PC-3 (cell line): Measurements from ENCODE around the gene TRIM71. TPM values are rescaled to one million over a fixed set of nuclear protein-coding genes. Genes with fewer than 3 reads are reported as not detected.

Experiments used
- ATAC-seq: fragments of 200-7000 bp; cut with Tn5 transposase; 2 replicates; pipeline ENCODE4 v1.9.1; 2020; ENCODE audit warnings: mild to moderate bottlenecking, moderate library complexity
- BruUV-seq: library from RNA; stranded (reverse); fragments of 400-500 nt; replicated peaks from 2 replicates; lab custom pipeline; 2021; lab: Mats Ljungman, UMichigan
- CTCF ChIA-PET: fragments of 300-600 bp; sonication (Branson Sonifier 250); formaldehyde crosslinking; loops from one replicate; lab custom pipeline; 2022; ENCODE audit warnings: antibody characterized with exemption; lab: Charles Lee
- POLR2A ChIA-PET: fragments of 300-600 bp; sonication (Branson Sonifier 250); formaldehyde crosslinking; loops from one replicate; lab custom pipeline; 2022; ENCODE audit warnings: antibody characterized with exemption; ENCODE audit not compliant: unreplicated experiment; lab: Charles Lee
- DNase-seq: peaks from one replicate; pipeline ENCODE4 v3.0.0-alpha.2; 2015
- H2AFZ ChIP-seq: fragments of 300-600 bp; sonication (generic); 2 replicates; pipeline ENCODE4 v1.6.0; 2016; ENCODE audit warnings: antibody characterized with exemption, low read length
- H3F3A ChIP-seq: fragments of 300-600 bp; sonication (generic); one replicate; pipeline ENCODE4 v1.6.0; 2017; ENCODE audit warnings: antibody characterized with exemption, low read length, control low read depth, mild to moderate bottlenecking; ENCODE audit not compliant: unreplicated experiment
- H3K27ac ChIP-seq: fragments of 300-600 bp; sonication (generic); 2 replicates; pipeline ENCODE4 v1.5.1; 2016; ENCODE audit warnings: mild to moderate bottlenecking, low read length
- H3K27me3 ChIP-seq: fragments of 300-600 bp; sonication (generic); 2 replicates; pipeline ENCODE4 v1.6.1; 2016; ENCODE audit warnings: low read length, mixed read lengths
- H3K36me3 ChIP-seq: fragments of 300-600 bp; sonication (generic); 2 replicates; pipeline ENCODE4 v1.6.1; 2016; ENCODE audit warnings: low read depth, mixed run types, low read length, mixed read lengths
- H3K4me1 ChIP-seq: fragments of 300-600 bp; sonication (generic); 2 replicates; pipeline ENCODE4 v1.5.1; 2016; ENCODE audit warnings: low read length; ENCODE audit not compliant: insufficient read depth
- H3K4me2 ChIP-seq: fragments of 300-600 bp; sonication (generic); 2 replicates; pipeline ENCODE4 v1.6.0; 2016; ENCODE audit warnings: low read length
- H3K4me3 ChIP-seq: fragments of 300-600 bp; sonication (generic); 2 replicates; pipeline ENCODE4 v1.5.1; 2016; ENCODE audit warnings: mild to moderate bottlenecking, low read length, mixed read lengths
- H3K79me2 ChIP-seq: fragments of 300-600 bp; sonication (generic); 2 replicates; pipeline ENCODE4 v1.6.1; 2017; ENCODE audit warnings: low read length, mixed read lengths
- H3K9ac ChIP-seq: fragments of 300-600 bp; sonication (generic); 2 replicates; pipeline ENCODE4 v1.6.0; 2016; ENCODE audit warnings: mild to moderate bottlenecking, low read length
- H3K9me2 ChIP-seq: fragments of 300-600 bp; sonication (generic); replicated peaks from 2 replicates; pipeline ENCODE4 v1.6.1; 2016; ENCODE audit warnings: mixed run types, low read length, mixed read lengths
- H3K9me3 ChIP-seq: fragments of 300-600 bp; sonication (generic); 2 replicates; pipeline ENCODE4 v1.6.1; 2016; ENCODE audit warnings: low read length, mixed read lengths
- H4K20me1 ChIP-seq: fragments of 300-600 bp; sonication (generic); 2 replicates; pipeline ENCODE4 v1.6.1; 2016; ENCODE audit warnings: low read length, mixed read lengths
- CTCF ChIP-seq: fragments of 300-600 bp; sonication (generic); conservative IDR thresholded peaks from 2 replicates; pipeline ENCODE4 v1.5.1; 2017; ENCODE audit warnings: antibody characterized with exemption, low read depth, mild to moderate bottlenecking, low read length
- EZH2 ChIP-seq: fragments of 300-600 bp; sonication (generic); IDR thresholded peaks from one replicate; pipeline ENCODE4 v1.6.1; 2017; ENCODE audit warnings: antibody characterized with exemption, mild to moderate bottlenecking, low read length; ENCODE audit not compliant: unreplicated experiment
- EZH2phosphoT487 ChIP-seq: fragments of 300-600 bp; sonication (generic); IDR thresholded peaks from 2 replicates; pipeline ENCODE4 v1.6.1; 2018; ENCODE audit warnings: mild to moderate bottlenecking, antibody characterized with exemption, low read length, borderline replicate concordance
- intact Hi-C: fragments of 100-400 bp; cut with micrococcal nuclease; formaldehyde crosslinking; loops from 2 replicates; pipeline ENCODE4 v1.9.0; 2023
- total RNA-seq: library from RNA; depleted of rRNA; stranded (reverse); fragments of >200 nt; gene quantifications from 2 replicates; pipeline ENCODE4 v1.2.3, GENCODE V29; 2014

TRIM71 gene
- total RNA-seq, 1 experiment from 2014 or later, result 0.11 TPM

- no peaks in the 10 kb centered on the region for H3K9me3 ChIP-seq
- ATAC-seq, result no peak
- no peaks in the 10 kb centered on the region for H4K20me1 ChIP-seq
- POLR2A ChIA-PET, result no interaction called here
- no peaks in the 10 kb centered on the region for H3F3A ChIP-seq
- TF ChIP-seq CTCF (no peak), EZH2phosphoT487 (no peak), EZH2 (no peak)
- CTCF ChIA-PET, result no interaction called here
- intact Hi-C loops, result no loop called here
- BruUV-seq, result no TSS peak
- no peaks in the 10 kb centered on the region for H3K4me1 ChIP-seq
- no peaks in the 10 kb centered on the region for H3K27me3 ChIP-seq
- no peak overlapping the region for H3K4me2 ChIP-seq
- no peak overlapping the region for H2AFZ ChIP-seq
- H3K36me3 ChIP-seq, result no peaks in the 10 kb centered on the region
- no peak overlapping the region for H3K4me3 ChIP-seq
- no peak overlapping the region for H3K9ac ChIP-seq
- no peak overlapping the region for H3K27ac ChIP-seq
- DNase-seq, result no peak
- H3K9me2 ChIP-seq, result no peaks in the 10 kb centered on the region
- no peaks in the 10 kb centered on the region for H3K79me2 ChIP-seq
These were observed 93.2 kb downstream of the TRIM71 start for GRCh38 chr3:32910954-32911353.

DNA sequence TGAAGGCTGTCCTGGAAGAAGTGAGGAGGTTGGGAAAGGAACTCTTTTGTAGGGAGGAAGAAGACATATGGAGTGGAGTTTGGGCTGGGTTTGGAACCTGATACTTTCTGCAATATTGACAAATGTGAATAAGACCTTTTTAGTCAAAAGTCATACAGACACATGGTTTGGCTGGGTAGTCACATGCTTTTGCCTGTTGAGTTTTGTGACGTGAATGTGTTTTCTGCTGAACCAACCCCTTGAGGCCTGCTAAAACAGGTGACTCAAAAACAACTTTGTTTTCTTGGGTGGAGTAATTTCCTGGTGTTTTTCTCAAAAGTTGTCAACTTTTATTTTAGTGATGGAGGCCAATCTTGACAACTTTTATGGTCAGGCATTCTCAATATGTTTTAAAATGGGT lies 94.2 kb downstream of the TRIM71 start:
- H3F3A ChIP-seq, result no peaks in the 10 kb centered on the region
- ChIA-PET POLR2A (no interaction called here), CTCF (no interaction called here)
- H3K27ac ChIP-seq, result no peak overlapping the region
- no peak overlapping the region for H3K4me2 ChIP-seq
- H3K79me2 ChIP-seq, result no peaks in the 10 kb centered on the region
- no peaks in the 10 kb centered on the region for H3K4me1 ChIP-seq
- H3K9me2 ChIP-seq, result no peaks in the 10 kb centered on the region
- H3K9ac ChIP-seq, result no peak overlapping the region
- no peaks in the 10 kb centered on the region for H4K20me1 ChIP-seq
- BruUV-seq, result no TSS peak
- no peaks in the 10 kb centered on the region for H3K9me3 ChIP-seq
- H3K4me3 ChIP-seq, result no peak overlapping the region
- no peak for DNase-seq
- TF ChIP-seq EZH2phosphoT487 (no peak), EZH2 (no peak), CTCF (no peak)
- no peaks in the 10 kb centered on the region for H3K27me3 ChIP-seq
- H2AFZ ChIP-seq, result no peak overlapping the region
- ATAC-seq, result no peak
- no peaks in the 10 kb centered on the region for H3K36me3 ChIP-seq
- intact Hi-C loops, result no loop called here

GRCh38 chr3:32913790-32914446 lies 96.1 kb downstream of the TRIM71 start:
- intact Hi-C loops, result no loop called here
- H3K4me2 ChIP-seq, result no peak overlapping the region
- H3K27me3 ChIP-seq, result no peaks in the 10 kb centered on the region
- POLR2A ChIA-PET, result no interaction called here
- H3K9ac ChIP-seq, result no peak overlapping the region
- no peaks in the 10 kb centered on the region for H3K36me3 ChIP-seq
- H4K20me1 ChIP-seq, result no peaks in the 10 kb centered on the region
- H3K9me2 ChIP-seq, result no peaks in the 10 kb centered on the region
- H3K79me2 ChIP-seq, result no peaks in the 10 kb centered on the region
- no peak for DNase-seq
- H3K4me3 ChIP-seq, result no peak overlapping the region
- peak; percentile 55 for ATAC-seq
- H3K9me3 ChIP-seq, result no peaks in the 10 kb centered on the region
- TF ChIP-seq EZH2phosphoT487 (no peak), CTCF (no peak), EZH2 (no peak)
- H2AFZ ChIP-seq, result peak overlapping the region; percentile 10
- H3K4me1 ChIP-seq, result no peaks in the 10 kb centered on the region
- no peak overlapping the region for H3K27ac ChIP-seq
- no peaks in the 10 kb centered on the region for H3F3A ChIP-seq
- CTCF ChIA-PET, result no interaction called here
- no TSS peak for BruUV-seq
